ENCODE measurements around the gene GEMIN5.

The GEMIN5 gene

DNA sequence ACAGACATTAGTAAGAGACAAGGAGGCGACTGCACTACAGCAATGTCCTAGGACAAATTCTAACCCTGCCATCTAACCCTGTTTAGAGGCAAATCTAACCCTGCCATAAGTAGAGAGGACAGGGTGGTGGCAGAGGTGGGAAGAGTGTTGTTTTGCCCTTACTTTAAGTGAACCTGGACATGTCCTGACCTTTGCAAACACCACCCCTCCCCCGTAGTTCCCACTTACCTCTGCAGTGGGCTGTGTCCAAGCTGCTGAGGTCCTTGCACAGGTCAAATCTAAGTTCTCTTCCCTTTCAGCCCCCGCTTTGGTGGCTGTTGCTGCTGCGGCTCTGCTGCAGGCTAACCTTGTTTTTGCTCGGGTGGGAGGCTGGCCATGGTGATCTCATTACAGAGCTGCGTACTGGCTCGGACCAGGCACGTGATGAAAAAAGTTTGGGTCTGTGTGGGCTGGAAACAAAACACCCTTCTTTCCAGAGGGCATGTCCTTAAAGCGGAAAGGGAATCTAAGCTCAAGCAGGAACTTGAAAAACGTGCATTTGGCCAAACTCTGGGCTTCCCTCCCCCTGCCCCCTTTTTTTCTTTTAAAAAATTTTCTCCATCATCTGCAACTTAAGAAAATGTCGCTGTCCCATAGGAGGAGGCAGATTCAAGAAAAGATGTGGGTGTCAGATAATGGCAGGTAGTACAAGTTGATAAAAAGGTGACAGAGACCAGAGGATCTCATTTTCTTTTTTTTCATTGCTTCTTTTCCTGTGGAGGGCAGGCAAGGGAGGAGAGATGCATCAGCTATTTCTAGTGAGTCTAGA is 87.6 kb downstream of the GEMIN5 start, which contains the start of gene FAXDC2:
Gene FAXDC2 (minus strand): TSS at position 349 of the 808 bp plus-strand sequence. CDS start 12,425 bp downstream, outside the sequence.
- DNase-seq, result peak; percentile 80

DNA sequence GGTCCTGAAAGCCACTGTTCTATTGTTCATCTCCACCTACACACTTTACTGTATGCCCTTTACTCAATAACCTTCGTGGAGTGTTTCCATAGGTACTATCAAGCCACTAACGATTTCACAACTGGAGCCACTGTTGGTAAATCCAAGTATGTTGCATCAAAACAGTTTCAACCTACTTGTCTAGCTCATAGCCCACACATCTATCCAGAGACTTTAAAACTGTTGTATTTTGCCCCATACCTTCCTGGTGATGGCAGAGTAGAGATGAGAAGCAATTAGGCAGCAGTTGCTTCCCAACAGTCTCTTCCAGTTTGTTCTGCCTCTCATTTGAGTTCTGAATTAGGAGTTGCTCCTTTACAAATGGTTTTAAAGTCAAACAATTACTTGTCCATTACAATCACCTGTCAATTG is 88.2 kb downstream of the GEMIN5 start:
- DNase-seq, result no peak

DNA sequence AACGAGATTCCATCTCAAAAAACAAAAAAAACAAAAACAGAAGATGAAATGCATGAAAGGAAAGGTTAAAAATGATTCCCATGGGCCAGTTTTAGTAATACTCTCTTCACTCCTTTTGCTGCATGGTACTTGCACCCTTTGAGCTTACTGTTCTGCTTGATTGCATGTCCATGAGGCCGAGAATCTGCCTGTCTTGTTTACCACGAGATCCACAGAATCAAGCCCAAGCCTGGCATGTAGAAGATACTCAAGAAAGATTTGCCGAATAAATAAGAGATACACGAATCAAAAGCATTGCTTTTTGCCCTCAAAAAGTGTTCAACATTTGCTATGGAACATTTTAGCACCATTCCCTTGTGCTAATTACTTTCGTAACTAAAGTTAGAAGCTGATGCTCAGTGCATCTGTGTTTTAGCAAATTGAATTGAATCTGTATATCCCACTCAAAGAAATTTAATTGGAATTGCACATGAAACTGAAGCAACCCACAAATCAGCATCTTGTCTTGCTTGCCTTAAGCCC is 88.7 kb downstream of the GEMIN5 start:
- DNase-seq, result no peak

DNA sequence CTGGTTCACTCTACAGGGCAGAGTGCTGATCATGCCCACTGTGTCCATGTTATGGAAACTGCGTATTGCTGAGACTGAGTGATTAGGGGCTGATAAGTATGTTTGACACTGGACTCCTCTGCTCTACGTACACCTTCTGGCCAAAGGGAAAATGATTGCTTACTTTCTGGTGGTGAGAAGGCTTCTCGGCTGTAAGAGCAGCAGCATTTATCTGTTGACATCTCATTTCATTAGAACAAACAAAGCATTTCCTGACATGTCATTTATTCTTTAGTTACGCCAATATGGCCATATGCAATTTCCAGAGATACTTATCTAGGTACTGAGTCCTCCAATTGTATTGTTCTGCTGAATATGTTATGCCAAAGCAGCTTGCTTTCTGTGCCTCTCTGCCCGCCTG is 93.2 kb downstream of the GEMIN5 start:
- DNase-seq, result no peak

DNA sequence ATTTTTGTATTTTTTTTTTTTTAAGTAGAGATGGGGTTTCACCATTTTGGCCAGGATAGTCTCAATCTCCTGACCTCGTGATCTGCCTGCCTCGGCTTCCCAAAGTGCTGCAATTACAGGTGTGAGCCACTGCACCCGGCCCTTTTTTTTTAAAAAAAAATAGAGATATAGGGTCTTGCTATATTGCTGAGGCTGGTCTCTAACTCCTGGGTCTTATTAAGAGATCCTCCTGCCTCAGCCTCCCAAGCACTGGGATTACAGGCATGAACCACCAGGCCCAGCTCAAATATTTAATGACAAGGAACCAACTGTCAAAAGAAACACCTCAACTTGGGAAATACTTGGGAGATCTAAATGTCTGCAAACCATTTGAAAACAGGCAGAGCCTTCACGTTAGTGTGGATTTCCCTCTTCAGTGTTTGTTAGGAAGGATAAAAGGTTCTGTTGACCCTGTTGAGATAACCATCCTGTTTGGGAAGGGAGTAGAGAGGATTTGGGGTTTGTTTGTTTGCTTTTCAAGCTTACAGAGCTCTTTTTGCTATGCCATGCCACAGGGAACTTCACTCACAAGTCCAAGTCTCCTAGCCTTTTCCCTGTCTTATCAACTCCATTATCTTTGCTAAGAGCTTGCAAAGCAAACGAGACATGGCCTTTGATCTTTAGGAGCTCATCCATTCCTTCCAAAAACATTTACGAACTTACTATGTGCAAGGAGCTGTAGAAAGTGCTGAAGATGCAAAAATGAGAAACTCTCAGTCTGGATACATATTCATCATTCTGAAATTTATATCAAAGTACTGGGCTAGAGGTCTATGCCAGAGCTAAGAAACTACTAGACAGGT is 95.1 kb downstream of the GEMIN5 start:
- no peak for DNase-seq

DNA sequence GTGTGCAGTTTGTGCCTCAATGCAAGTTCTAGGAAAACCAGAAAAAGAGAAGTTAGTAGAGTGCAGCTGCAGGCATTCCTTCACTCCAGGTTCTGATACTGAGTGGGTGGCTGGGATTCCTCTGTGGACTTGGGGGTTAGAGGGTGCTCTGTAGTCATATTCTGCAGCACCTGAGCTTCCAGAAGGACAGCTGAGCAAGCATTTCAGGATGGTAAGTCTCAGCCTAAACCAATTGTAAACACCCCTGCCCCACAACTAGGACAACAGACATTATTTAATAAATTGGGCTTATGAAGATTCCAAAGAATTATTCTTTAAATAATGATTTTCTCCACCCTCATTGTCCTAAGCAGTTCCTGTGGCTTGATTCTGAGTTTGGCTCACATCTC is 96.7 kb downstream of the GEMIN5 start:
- DNase-seq, result no peak

DNA sequence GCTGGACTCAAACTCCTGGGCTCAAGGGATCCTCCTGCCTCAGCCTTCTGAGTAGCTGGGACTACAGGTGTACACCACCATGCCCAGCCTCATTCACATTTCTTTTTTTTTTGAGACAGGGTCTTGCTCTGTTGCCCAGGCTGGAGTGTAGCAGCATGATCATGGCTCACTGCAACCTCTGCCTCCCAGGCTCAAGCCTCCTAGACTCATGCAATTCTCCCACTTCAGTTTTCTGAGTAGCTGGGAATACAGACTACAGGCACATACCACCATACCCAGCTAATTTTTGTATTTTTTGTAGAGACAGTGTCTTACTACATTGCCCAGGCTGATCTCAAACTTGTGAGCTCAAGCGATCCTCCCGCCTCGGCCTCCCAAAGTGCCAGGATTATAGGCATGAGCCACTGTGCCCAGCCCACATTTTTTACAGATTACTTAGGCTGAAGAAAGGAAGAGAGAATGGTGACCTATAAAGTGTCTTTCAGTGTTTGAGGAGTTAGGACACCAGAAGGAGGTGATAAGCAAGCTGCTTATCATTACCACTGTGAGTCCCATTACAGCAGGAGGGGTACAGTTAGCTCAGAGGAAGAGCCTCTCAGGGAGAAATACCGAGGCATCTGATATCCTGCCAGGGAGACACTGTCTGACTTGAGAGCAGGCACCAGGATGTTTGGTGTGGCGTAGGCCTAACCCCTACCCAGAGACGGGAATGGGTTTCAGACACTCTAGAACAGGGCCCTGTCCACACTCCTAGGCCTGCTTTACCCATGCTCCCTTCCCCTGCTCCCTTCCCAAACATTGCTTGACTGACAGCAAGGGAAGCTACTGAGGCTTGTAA is 97.4 kb downstream of the GEMIN5 start:
- DNase-seq, result no peak
